ENCODE results near the gene DKC1.

The DKC1 gene

DNA sequence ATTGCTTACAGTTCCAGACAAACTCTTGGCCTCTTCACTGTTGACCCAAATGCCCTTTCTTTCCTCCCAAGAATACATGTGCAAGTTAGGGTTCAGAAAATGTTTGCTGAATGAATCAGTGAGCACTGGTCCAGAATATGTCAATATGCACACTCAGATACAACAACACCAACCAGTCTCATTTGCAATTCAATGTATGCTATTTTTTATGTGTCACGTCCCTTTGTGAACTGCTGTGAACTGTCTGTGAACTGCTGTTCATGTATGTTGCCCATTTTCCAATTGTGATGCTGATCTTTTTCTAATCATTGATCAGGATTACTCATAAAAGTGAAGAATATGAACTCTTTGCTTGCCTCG is 29.6 kb upstream of the DKC1 start (continued):
- no peak for TF ChIP-seq ZNF70 (CRISPR knock-in tag; IDR thresholded peaks at IDR 0.05)
- TF ChIP-seq RARB (CRISPR knock-in tag; IDR thresholded peaks at IDR 0.05) = no peak
- TF ChIP-seq BACH2 (CRISPR knock-in tag; IDR thresholded peaks at IDR 0.05; ENCODE audit: borderline replicate concordance) = no peak

DNA sequence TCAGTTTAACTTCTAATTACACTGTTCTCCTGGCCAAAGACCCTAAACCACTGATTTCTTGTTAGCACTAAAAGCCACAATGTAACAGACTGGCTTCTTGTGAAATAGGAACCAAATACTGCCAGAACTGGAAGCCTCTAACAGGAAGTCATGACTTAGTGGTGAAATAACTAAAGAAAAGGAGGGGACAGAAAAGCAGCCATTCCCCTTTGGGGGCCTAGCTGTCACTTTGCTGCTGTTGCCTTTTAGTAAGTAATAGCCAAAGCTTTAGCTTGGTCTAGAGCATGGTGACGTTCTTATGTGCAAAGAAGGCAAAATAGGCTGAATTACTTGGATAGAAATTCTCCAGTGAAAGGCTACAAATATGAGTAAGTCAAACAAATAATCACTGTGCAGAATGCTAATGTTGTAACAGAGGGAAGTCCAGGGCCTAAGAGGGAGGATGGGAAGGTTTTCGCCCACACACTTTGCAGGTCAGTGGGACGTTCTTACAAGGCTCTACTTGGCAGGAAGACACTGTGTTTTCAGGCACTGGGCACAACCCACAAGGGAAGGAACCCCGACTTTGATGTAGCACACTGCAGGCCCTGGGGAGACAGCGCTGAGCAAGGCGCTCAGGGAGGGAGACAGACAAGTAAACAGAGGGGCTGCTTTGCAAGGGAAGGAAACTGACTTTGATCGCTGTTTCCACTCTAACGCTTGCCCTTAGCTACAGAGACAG is 28.4 kb upstream of the DKC1 start:
- ATAC-seq = no peak
- no peak for TF ChIP-seq OSR1 (CRISPR knock-in tag; IDR thresholded peaks at IDR 0.05)
- no peak for TF ChIP-seq PPARA (CRISPR knock-in tag; IDR thresholded peaks at IDR 0.05; ENCODE audit: borderline replicate concordance)
- no peak for TF ChIP-seq ESRRG (CRISPR knock-in tag; IDR thresholded peaks at IDR 0.05)
- no peak for TF ChIP-seq SNAI2 (CRISPR knock-in tag; IDR thresholded peaks at IDR 0.05)
- TF ChIP-seq ARNTL (CRISPR knock-in tag; IDR thresholded peaks at IDR 0.05; ENCODE audit: borderline replicate concordance, low read depth) = no peak
- TF ChIP-seq ZFP30 (CRISPR knock-in tag; IDR thresholded peaks at IDR 0.05) = no peak
- no peak for TF ChIP-seq ZFP3 (CRISPR knock-in tag; IDR thresholded peaks at IDR 0.05)
- TF ChIP-seq ZC3H10 (CRISPR knock-in tag; IDR thresholded peaks at IDR 0.05) = no peak
- TF ChIP-seq, protein P1, sequence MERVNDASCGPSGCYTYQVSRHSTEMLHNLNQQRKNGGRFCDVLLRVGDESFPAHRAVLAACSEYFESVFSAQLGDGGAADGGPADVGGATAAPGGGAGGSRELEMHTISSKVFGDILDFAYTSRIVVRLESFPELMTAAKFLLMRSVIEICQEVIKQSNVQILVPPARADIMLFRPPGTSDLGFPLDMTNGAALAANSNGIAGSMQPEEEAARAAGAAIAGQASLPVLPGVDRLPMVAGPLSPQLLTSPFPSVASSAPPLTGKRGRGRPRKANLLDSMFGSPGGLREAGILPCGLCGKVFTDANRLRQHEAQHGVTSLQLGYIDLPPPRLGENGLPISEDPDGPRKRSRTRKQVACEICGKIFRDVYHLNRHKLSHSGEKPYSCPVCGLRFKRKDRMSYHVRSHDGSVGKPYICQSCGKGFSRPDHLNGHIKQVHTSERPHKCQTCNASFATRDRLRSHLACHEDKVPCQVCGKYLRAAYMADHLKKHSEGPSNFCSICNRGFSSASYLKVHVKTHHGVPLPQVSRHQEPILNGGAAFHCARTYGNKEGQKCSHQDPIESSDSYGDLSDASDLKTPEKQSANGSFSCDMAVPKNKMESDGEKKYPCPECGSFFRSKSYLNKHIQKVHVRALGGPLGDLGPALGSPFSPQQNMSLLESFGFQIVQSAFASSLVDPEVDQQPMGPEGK (CRISPR knock-in tag; IDR thresholded peaks at IDR 0.05; ENCODE audit: borderline replicate concordance) = no peak
- TF ChIP-seq ZNF565 (CRISPR knock-in tag; conservative IDR thresholded peaks at IDR 0.05; ENCODE audit: low read depth) = no peak
- no peak for TF ChIP-seq ISL1 (CRISPR knock-in tag; IDR thresholded peaks at IDR 0.05)
- TF ChIP-seq, protein P2, sequence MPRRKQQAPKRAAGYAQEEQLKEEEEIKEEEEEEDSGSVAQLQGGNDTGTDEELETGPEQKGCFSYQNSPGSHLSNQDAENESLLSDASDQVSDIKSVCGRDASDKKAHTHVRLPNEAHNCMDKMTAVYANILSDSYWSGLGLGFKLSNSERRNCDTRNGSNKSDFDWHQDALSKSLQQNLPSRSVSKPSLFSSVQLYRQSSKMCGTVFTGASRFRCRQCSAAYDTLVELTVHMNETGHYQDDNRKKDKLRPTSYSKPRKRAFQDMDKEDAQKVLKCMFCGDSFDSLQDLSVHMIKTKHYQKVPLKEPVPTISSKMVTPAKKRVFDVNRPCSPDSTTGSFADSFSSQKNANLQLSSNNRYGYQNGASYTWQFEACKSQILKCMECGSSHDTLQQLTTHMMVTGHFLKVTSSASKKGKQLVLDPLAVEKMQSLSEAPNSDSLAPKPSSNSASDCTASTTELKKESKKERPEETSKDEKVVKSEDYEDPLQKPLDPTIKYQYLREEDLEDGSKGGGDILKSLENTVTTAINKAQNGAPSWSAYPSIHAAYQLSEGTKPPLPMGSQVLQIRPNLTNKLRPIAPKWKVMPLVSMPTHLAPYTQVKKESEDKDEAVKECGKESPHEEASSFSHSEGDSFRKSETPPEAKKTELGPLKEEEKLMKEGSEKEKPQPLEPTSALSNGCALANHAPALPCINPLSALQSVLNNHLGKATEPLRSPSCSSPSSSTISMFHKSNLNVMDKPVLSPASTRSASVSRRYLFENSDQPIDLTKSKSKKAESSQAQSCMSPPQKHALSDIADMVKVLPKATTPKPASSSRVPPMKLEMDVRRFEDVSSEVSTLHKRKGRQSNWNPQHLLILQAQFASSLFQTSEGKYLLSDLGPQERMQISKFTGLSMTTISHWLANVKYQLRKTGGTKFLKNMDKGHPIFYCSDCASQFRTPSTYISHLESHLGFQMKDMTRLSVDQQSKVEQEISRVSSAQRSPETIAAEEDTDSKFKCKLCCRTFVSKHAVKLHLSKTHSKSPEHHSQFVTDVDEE (CRISPR knock-in tag; IDR thresholded peaks at IDR 0.05) = no peak
- no peak for TF ChIP-seq TOX (CRISPR knock-in tag; IDR thresholded peaks at IDR 0.05; ENCODE audit: borderline replicate concordance)
- no peak for TF ChIP-seq RARB (CRISPR knock-in tag; IDR thresholded peaks at IDR 0.05)
- TF ChIP-seq GLIS3 (CRISPR knock-in tag; IDR thresholded peaks at IDR 0.05) = no peak
- TF ChIP-seq, protein P3, sequence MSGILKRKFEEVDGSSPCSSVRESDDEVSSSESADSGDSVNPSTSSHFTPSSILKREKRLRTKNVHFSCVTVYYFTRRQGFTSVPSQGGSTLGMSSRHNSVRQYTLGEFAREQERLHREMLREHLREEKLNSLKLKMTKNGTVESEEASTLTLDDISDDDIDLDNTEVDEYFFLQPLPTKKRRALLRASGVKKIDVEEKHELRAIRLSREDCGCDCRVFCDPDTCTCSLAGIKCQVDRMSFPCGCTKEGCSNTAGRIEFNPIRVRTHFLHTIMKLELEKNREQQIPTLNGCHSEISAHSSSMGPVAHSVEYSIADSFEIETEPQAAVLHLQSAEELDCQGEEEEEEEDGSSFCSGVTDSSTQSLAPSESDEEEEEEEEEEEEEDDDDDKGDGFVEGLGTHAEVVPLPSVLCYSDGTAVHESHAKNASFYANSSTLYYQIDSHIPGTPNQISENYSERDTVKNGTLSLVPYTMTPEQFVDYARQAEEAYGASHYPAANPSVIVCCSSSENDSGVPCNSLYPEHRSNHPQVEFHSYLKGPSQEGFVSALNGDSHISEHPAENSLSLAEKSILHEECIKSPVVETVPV (CRISPR knock-in tag; IDR thresholded peaks at IDR 0.05) = no peak
- TF ChIP-seq, protein P4, sequence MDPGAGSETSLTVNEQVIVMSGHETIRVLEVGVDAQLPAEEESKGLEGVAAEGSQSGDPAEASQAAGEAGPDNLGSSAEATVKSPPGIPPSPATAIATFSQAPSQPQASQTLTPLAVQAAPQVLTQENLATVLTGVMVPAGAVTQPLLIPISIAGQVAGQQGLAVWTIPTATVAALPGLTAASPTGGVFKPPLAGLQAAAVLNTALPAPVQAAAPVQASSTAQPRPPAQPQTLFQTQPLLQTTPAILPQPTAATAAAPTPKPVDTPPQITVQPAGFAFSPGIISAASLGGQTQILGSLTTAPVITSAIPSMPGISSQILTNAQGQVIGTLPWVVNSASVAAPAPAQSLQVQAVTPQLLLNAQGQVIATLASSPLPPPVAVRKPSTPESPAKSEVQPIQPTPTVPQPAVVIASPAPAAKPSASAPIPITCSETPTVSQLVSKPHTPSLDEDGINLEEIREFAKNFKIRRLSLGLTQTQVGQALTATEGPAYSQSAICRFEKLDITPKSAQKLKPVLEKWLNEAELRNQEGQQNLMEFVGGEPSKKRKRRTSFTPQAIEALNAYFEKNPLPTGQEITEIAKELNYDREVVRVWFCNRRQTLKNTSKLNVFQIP (CRISPR knock-in tag; IDR thresholded peaks at IDR 0.05; ENCODE audit: borderline replicate concordance, low read depth) = no peak
- TF ChIP-seq ZNF8 (CRISPR knock-in tag; IDR thresholded peaks at IDR 0.05) = no peak

DNA sequence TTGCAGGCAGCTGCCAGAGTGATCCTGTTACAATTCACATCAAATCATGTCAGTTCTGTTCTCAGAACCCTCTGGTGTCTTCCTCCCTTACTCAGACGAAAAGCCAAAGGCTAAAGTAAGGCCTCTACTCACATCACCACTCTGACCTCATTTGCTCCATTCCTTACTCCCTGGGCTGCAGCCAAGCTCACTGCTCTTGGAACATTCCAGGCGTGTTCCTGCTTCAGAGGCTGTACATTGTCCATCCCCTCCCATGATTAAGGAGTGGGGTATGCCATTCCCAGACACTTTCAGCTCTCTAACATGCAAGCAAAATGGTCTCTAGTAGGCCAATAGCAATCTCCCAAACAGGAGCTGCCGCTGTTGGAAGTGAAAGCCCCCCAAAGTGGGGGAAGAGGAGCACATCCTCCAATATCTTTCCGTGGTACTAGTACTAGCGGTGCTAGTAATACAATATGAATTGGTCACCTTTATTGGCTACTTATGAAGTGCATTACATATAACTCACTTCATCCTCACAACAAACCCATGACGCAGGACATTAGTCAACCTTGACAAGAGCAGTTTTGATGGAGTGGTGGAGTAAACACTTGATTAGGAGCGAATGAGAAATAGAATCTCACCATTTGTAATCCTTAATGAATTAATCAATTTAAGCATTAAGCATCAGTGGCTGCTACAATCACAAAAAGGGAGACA is 26.8 kb upstream of the DKC1 start:
- peak; percentile 84 for ATAC-seq
- no peak for TF ChIP-seq ARNTL (CRISPR knock-in tag; IDR thresholded peaks at IDR 0.05; ENCODE audit: borderline replicate concordance, low read depth)
- TF ChIP-seq, protein P5, sequence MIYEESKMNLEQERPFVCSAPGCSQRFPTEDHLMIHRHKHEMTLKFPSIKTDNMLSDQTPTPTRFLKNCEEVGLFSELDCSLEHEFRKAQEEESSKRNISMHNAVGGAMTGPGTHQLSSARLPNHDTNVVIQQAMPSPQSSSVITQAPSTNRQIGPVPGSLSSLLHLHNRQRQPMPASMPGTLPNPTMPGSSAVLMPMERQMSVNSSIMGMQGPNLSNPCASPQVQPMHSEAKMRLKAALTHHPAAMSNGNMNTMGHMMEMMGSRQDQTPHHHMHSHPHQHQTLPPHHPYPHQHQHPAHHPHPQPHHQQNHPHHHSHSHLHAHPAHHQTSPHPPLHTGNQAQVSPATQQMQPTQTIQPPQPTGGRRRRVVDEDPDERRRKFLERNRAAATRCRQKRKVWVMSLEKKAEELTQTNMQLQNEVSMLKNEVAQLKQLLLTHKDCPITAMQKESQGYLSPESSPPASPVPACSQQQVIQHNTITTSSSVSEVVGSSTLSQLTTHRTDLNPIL (CRISPR knock-in tag; IDR thresholded peaks at IDR 0.05; ENCODE audit: low read depth) = no peak
- 0 out of 2 replicates have a peak, but pooled peaks have one; percentile 35 for TF ChIP-seq CSDC2 (CRISPR knock-in tag; IDR thresholded peaks at IDR 0.05)
